ENCODE measurements around the gene RFTN1.

GRCh38 chr3:16447135-16447534, 66.4 kb downstream of the RFTN1 start:
- TF ChIP-seq, protein P1, sequence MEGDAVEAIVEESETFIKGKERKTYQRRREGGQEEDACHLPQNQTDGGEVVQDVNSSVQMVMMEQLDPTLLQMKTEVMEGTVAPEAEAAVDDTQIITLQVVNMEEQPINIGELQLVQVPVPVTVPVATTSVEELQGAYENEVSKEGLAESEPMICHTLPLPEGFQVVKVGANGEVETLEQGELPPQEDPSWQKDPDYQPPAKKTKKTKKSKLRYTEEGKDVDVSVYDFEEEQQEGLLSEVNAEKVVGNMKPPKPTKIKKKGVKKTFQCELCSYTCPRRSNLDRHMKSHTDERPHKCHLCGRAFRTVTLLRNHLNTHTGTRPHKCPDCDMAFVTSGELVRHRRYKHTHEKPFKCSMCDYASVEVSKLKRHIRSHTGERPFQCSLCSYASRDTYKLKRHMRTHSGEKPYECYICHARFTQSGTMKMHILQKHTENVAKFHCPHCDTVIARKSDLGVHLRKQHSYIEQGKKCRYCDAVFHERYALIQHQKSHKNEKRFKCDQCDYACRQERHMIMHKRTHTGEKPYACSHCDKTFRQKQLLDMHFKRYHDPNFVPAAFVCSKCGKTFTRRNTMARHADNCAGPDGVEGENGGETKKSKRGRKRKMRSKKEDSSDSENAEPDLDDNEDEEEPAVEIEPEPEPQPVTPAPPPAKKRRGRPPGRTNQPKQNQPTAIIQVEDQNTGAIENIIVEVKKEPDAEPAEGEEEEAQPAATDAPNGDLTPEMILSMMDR (conservative IDR thresholded peaks at IDR 0.05 in 1 of 2, IDR thresholded peaks at IDR 0.05 in 1 of 2; ENCODE audit: low read depth in 1 of 2, low read length in 2 of 2), result no peak
- TF ChIP-seq EZH2 (IDR thresholded peaks at IDR 0.05; ENCODE audit: low read length, missing control alignments), result no peak
